A673 (cell line): ENCODE data around the gene ACTL6A.

Experiments used
- CTCF ChIP-seq: fragments of 300-800, 200-600 bp; sonication (generic); conservative IDR thresholded peaks from 2 replicates; pipeline ENCODE4 v1.5.1; 2017; ENCODE audit warnings: low read depth, mild to moderate bottlenecking, antibody characterized with exemption, low read length, moderate library complexity, mixed read lengths
- EZH2 ChIP-seq: fragments of 200-600 bp; sonication (generic); IDR thresholded peaks from 2 replicates; pipeline ENCODE4 v1.6.1; 2017; ENCODE audit warnings: borderline replicate concordance, low read depth, mild to moderate bottlenecking, mixed read lengths, antibody characterized with exemption, low read length; ENCODE audit not compliant: poor library complexity, severe bottlenecking

GRCh38 chr3:179610066-179610465 lies 47.3 kb downstream of the ACTL6A start:
- TF ChIP-seq CTCF (no peak), EZH2 (no peak)
